GM12892 (cell line): ENCODE results near the gene CDAN1. TPM values are rescaled to one million over a fixed set of nuclear protein-coding genes. Genes with fewer than 3 reads are reported as not detected.
"Not testable (repeated sequence)": the region's sequence is repeated elsewhere in the genome, so short reads cannot be mapped to it uniquely, and the experiment has no call there.

ENCODE experiments used
- DNase-seq: peaks from one replicate; pipeline ENCODE4 v3.0.0; 2011; ENCODE audit not compliant: insufficient read length
- FAIRE-seq: peaks from 2 replicates; lab custom pipeline; 2011; peaks lifted over from hg19 to GRCh38; lab: Jason Lieb, UNC
- POLR2A ChIP-seq: IDR thresholded peaks from 2 replicates; pipeline ENCODE4 v1.6.1; 2011; ENCODE audit warnings: low read depth, low read length, control low read depth
- POLR2AphosphoS5 ChIP-seq: IDR thresholded peaks from 2 replicates; pipeline ENCODE4 v1.6.1; 2011; ENCODE audit warnings: low read depth, low read length, control low read depth
- TAF1 ChIP-seq: IDR thresholded peaks from 2 replicates; pipeline ENCODE4 v1.6.1; 2011; ENCODE audit warnings: low read depth, mild to moderate bottlenecking, control low read depth, low read length, borderline replicate concordance
- polyA plus RNA-seq: library from polyadenylated mRNA; unstranded; fragments of >200 nt; gene quantifications from one replicate; pipeline ENCODE4 v1.2.1, GENCODE V29; 2012; ENCODE audit warnings: missing spikeins, inconsistent platforms; ENCODE audit not compliant: missing spikeins

Gene CDAN1
- polyA plus RNA-seq: 6.1 TPM

GRCh38 chr15:42736793-42737528 lies at the start of gene CDAN1:
Gene CDAN1 (minus strand): TSS chr15:42737128. CDS start chr15:42737102, 26 bp downstream.
- FAIRE-seq (peak; percentile 96), DNase-seq (peak; percentile 99)

GRCh38 chr15:42785569-42785968 lies 48.6 kb upstream of the CDAN1 start:
- no peak for FAIRE-seq

More at GRCh38 chr15:42736793-42737528, at the start of gene CDAN1:
- TF ChIP-seq POLR2AphosphoS5 (peak; percentile 68), TAF1 (no peak), POLR2A (peak; percentile 64; the same call in 1 of the 2 replicates)

GRCh38 chr15:42784705-42785104 lies 47.8 kb upstream of the CDAN1 start:
- DNase-seq (no peak), FAIRE-seq (no peak)
- TF ChIP-seq POLR2AphosphoS5: no peak
- TF ChIP-seq TAF1: no peak
- no peak for TF ChIP-seq POLR2A

More at GRCh38 chr15:42785569-42785968, 48.6 kb upstream of the CDAN1 start:
- TF ChIP-seq POLR2AphosphoS5 (no peak), POLR2A (no peak), TAF1 (no peak)
- no peak for DNase-seq

- no peak for TF ChIP-seq POLR2A
- no peak for TF ChIP-seq TAF1
- TF ChIP-seq POLR2AphosphoS5: no peak
- DNase-seq (no peak), FAIRE-seq (no peak)
Observed at GRCh38 chr15:42782716-42783115, 45.8 kb upstream of the CDAN1 start.

GRCh38 chr15:42775416-42775815 lies 38.5 kb upstream of the CDAN1 start:
- TF ChIP-seq POLR2A: no peak
- no peak for TF ChIP-seq TAF1
- TF ChIP-seq POLR2AphosphoS5: no peak
- DNase-seq (no peak), FAIRE-seq (no peak)

GRCh38 chr15:42772901-42773300 lies 36.0 kb upstream of the CDAN1 start:
- DNase-seq: no peak
- no peak for FAIRE-seq
- no peak for TF ChIP-seq TAF1
- no peak for TF ChIP-seq POLR2AphosphoS5
- no peak for TF ChIP-seq POLR2A

- no peak for FAIRE-seq
Observed at GRCh38 chr15:42772144-42772543, 35.2 kb upstream of the CDAN1 start.

GRCh38 chr15:42766109-42766508 lies 29.2 kb upstream of the CDAN1 start:
- DNase-seq, FAIRE-seq: not testable (repeated sequence)

More at GRCh38 chr15:42772144-42772543, 35.2 kb upstream of the CDAN1 start:
- TF ChIP-seq POLR2AphosphoS5: no peak
- no peak for TF ChIP-seq TAF1
- no peak for TF ChIP-seq POLR2A
- no peak for DNase-seq

GRCh38 chr15:42764154-42764731 lies 27.3 kb upstream of the CDAN1 start:
- not testable (repeated sequence) for FAIRE-seq, DNase-seq

GRCh38 chr15:42761813-42762212 lies 24.9 kb upstream of the CDAN1 start:
- not testable (repeated sequence) for FAIRE-seq, DNase-seq

- no peak for TF ChIP-seq POLR2AphosphoS5
- no peak for TF ChIP-seq POLR2A
- no peak for TF ChIP-seq TAF1
- FAIRE-seq (no peak), DNase-seq (no peak)
Observed at GRCh38 chr15:42760759-42761158, 23.8 kb upstream of the CDAN1 start.

- no peak for DNase-seq
- no peak for FAIRE-seq
Observed at GRCh38 chr15:42759093-42759492, 22.2 kb upstream of the CDAN1 start.

More at GRCh38 chr15:42759093-42759492, 22.2 kb upstream of the CDAN1 start:
- no peak for TF ChIP-seq POLR2AphosphoS5
- no peak for TF ChIP-seq TAF1
- TF ChIP-seq POLR2A: no peak
